ENCODE data around the gene PALS2. TPM values are rescaled to one million over a fixed set of nuclear protein-coding genes. Genes with fewer than 3 reads are reported as not detected.

PALS2 gene
- total and polyA plus RNA-seq, 2 of the 13 experiments (the other 11 are each of a cell fraction or from before 2014, with no cell fraction given): 3.1 to 21.9 TPM

DNA sequence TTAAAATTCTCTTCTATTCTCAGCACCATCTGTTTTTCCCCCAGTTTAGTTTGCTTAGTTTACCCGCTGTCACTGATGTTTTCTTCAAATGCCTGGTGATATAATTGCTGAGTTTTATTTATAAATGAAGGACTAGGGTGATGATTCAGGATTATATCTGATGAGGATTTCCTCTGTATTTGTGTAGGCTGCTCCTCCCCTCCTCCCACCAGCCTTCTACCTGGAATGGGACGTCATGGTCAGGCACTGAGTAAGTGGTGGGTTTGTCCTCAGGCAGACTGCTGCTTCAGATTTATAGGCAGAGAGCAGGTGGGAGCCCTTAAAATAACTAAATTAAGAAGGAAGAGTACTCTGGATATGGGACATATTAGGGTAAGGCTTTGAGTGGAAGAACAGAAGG, 35.8 kb downstream of the PALS2 start (continued):
- TF ChIP-seq ZFP41 (CRISPR knock-in tag; IDR thresholded peaks at IDR 0.05; ENCODE audit: borderline replicate concordance) (no peak), ZNF468 (CRISPR knock-in tag; IDR thresholded peaks at IDR 0.05) (no peak)

DNA sequence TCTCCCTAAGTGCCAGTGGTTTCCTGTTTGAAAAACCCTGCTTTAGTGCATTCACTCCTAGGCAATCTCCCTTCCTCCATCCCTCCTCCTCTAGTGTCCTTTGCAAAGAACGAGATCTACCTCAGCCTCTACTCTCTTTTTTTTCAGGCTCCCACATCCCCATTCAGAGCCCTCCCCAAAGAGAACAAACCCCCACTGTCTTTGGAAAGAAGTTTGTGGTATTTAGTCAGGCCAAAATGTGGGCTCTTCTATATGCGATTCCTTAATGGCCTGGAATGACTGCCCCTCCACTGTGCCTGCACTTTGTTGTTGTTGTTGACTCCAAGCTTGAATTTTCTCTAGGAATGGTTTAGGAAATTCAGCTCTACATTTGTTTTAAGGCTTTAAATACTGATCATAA, 36.3 kb downstream of the PALS2 start:
- POLR2A ChIA-PET: no interaction called here
- 92% methylated on average over 2 of the region's 2 CpGs for WGBS (ENCODE audit: low lambda C conversion rate)
- no TSS peak for BruUV-seq (replicated peaks)

More for the DNA sequence above, 36.3 kb downstream of the PALS2 start:
- intact Hi-C loops (cut with micrococcal nuclease; ENCODE audit: unreplicated experiment) (no loop called here), in situ Hi-C loops (cut with HindIII; ENCODE audit: extremely low pct_ligation_motif_present, low pct_unique_long_range_greater_than_20kb) (no loop called here)
- TF ChIP-seq TEAD2 (CRISPR knock-in tag; IDR thresholded peaks at IDR 0.05) (no peak), KLF12 (CRISPR knock-in tag; IDR thresholded peaks at IDR 0.05; ENCODE audit: borderline replicate concordance) (no peak), HMG20A (CRISPR knock-in tag; IDR thresholded peaks at IDR 0.05; ENCODE audit: borderline replicate concordance) (no peak), RAD21 (CRISPR knock-in tag; IDR thresholded peaks at IDR 0.05) (no peak), ZNF225 (CRISPR knock-in tag; IDR thresholded peaks at IDR 0.05) (no peak)
- TF ChIP-seq, protein P1, sequence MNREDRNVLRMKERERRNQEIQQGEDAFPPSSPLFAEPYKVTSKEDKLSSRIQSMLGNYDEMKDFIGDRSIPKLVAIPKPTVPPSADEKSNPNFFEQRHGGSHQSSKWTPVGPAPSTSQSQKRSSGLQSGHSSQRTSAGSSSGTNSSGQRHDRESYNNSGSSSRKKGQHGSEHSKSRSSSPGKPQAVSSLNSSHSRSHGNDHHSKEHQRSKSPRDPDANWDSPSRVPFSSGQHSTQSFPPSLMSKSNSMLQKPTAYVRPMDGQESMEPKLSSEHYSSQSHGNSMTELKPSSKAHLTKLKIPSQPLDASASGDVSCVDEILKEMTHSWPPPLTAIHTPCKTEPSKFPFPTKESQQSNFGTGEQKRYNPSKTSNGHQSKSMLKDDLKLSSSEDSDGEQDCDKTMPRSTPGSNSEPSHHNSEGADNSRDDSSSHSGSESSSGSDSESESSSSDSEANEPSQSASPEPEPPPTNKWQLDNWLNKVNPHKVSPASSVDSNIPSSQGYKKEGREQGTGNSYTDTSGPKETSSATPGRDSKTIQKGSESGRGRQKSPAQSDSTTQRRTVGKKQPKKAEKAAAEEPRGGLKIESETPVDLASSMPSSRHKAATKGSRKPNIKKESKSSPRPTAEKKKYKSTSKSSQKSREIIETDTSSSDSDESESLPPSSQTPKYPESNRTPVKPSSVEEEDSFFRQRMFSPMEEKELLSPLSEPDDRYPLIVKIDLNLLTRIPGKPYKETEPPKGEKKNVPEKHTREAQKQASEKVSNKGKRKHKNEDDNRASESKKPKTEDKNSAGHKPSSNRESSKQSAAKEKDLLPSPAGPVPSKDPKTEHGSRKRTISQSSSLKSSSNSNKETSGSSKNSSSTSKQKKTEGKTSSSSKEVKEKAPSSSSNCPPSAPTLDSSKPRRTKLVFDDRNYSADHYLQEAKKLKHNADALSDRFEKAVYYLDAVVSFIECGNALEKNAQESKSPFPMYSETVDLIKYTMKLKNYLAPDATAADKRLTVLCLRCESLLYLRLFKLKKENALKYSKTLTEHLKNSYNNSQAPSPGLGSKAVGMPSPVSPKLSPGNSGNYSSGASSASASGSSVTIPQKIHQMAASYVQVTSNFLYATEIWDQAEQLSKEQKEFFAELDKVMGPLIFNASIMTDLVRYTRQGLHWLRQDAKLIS (CRISPR knock-in tag; IDR thresholded peaks at IDR 0.05): no peak
- Histone ChIP-seq H3K4me2 (ENCODE audit: low read depth, low read length) (no peak overlapping the region), H3K9me3 (ENCODE audit: low read length) (no peaks in the 10 kb centered on the region), H3K79me2 (ENCODE audit: insufficient read depth, low read length) (no peaks in the 10 kb centered on the region), H3K4me1 (ENCODE audit: insufficient read depth, low read length) (no peaks in the 10 kb centered on the region), H3K4me3 (replicated peaks in 1 of 3; ENCODE audit: insufficient read depth in 1 of 3, low read depth in 2 of 3, low read length in 3 of 3) (no peak overlapping the region), H2AFZ (ENCODE audit: low read length) (no peak overlapping the region), H3K27me3 (ENCODE audit: control insufficient read depth in 1 of 2, insufficient read depth in 2 of 2, low read length in 2 of 2) (no peaks in the 10 kb centered on the region), H3K9ac (ENCODE audit: insufficient read depth, low read depth, low read length) (no peak overlapping the region), H4K20me1 (ENCODE audit: insufficient read depth, low read length) (no peaks in the 10 kb centered on the region), H3K27ac (ENCODE audit: extremely low read length, insufficient read depth, low read length) (no peak overlapping the region), H3K36me3 (replicated peaks in 1 of 2; ENCODE audit: control insufficient read depth in 1 of 2, insufficient read depth in 2 of 2, low read length in 2 of 2) (no peaks in the 10 kb centered on the region)
- no peak for DNase-seq (ENCODE audit: low spot score)
- no peak for ATAC-seq
- CTCF ChIA-PET (ENCODE audit: low intra/inter-chr PET ratio, low total read pairs): no interaction called here
- no peak for FAIRE-seq
